Hippocampal formation (tissue), 2 donors: ENCODE data around the gene OR2T10.
A peak's percentile ranks its signal among the peaks of the same experiment; 100 is the strongest.
"Not testable (repeated sequence)": the region's sequence is repeated elsewhere in the genome, so short reads cannot be mapped to it uniquely, and the experiment has no call there.

Source experiments
- DNase-seq, 2 donors: peaks; one replicate each; lab custom pipeline; 2025; lab: John Stamatoyannopoulos, UW

OR2T10 gene, protein sequence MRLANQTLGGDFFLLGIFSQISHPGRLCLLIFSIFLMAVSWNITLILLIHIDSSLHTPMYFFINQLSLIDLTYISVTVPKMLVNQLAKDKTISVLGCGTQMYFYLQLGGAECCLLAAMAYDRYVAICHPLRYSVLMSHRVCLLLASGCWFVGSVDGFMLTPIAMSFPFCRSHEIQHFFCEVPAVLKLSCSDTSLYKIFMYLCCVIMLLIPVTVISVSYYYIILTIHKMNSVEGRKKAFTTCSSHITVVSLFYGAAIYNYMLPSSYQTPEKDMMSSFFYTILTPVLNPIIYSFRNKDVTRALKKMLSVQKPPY

DNA sequence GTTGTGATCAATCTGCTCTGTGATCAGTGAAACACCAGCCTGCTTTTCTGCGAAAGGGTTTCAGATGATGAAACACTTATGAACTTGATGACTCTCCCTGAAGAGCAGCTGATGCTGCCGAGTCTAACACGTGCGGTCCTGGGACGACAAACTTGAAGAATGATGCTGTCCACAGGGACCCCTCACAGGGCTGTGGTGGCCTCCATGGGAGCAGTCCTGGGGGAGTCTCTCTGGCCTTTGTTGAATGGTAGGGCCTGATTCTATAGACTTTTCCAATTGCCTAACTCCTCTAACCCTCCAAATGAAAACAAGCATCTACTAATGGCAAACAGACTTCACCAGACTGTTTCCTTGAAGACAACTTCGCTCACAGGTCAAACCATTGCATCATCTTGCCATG, at the start of gene OR2T10:
Gene OR2T10, minus strand, starts transcription at position 112 of the 400 bp plus-strand sequence. CDS start 3,932 bp downstream, outside the sequence.
- DNase-seq: no peak

DNA sequence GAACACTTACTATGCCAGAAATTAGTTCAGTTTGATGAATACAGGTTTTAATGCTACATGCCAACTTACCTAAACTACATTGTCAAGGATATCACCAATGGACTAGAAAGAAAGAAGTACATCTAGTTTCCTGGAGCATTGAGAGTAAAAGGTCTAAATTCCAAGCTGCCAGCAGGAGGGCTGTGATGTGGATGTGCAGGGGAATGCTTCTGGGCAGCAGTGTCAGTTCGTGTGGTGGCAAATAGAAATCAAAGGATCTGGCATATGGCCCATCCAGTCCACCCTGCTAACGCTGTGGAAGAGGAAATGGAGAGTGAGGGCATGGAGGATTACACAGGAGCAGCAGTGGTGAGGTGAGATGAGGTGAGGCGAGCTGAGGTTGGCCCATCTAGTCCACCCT, 47.7 kb upstream of the OR2T10 start, which contains the start of gene OR2T35:
Gene OR2T35, minus strand, starts transcription at position 101 of the 400 bp plus-strand sequence. CDS start 6,020 bp downstream, outside the sequence.
- not testable (repeated sequence) for DNase-seq

DNA sequence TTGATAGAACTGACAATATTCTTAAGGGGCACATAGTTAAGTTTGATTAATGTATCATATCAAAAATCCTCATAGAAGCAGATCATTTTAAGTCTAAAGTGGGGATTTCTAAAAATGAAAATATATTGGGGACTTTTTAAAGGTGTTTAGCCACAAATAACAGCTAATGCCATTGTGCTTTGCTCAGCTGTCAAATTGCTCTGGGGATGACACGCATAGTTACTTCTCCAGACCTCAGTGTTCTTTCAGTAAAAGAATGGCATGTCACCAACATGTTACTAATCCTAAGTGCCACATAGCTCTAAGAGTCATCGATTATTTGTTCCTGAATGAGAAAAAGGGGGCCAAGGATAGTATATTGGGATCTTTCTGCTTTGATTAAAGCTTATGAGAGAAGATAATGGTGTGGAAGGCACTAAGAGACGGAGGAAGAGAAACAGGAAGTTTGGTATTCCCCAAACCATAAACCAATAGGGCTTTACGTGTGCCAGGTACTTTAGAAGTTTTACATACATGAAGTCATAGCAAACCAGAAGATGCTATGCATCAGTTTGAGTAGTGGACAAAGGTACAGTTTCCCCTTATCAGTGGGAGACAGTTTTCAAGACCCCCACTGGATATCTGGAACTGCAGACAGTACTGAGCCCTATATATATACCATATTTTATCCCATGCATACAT, 45.6 kb upstream of the OR2T10 start:
- not testable (repeated sequence) for DNase-seq

DNA sequence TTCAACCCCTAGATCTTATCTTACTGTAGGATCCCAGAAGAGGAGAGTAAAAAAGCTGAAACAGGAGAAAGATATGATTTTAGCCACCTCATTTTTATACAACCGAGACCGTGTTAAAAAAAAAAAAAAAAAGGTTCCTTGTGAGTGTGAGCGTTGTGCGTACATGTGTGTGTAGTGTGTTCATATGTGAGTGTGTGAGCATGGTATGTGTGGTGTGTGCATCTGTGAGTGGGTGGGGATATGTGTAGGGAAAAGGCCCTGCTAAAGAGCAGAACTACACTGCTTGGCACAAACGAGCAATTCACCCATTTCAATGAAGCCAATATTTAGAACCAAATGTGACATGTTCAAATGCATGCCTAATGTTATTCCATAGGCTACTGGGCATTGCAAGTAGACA, 44.1 kb upstream of the OR2T10 start:
- DNase-seq: not testable (repeated sequence)

DNA sequence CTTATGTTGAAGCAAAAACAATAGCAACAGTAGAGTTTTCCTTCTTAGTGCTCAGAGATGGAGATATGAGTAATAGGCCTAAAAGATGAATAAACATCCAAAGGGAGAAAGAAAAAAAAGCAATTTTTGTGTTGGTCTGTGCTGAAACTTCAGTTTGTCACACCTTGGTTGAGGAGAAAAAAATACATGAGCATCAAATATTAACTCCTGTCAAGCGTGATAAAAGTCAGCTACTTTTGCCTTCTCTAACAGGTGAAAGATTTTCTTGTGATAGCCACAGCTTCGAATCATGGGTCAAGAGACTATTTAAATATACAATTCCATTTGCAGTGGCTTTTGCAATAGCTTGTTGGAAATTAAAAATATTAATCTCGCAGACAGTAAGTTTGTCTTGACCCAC, 43.4 kb upstream of the OR2T10 start:
- not testable (repeated sequence) for DNase-seq

DNA sequence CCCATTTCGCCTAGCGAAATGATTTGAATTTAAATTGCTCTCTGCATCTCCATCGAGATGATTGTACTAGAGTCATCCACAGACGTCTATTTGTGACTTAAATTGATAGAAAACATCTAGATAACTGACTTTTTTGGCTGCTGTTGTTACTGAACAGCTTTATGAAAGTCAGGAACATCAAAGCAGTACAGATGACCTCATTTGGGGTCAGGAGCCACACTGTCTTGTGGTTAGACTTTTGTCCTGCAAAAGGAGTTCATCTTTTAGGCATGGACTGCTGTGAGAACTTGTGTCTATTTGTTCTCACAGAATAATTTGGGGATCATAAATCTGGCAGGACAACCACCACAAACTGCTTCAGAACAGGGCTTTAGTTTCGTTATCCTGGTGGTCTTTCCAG, 42.2 kb upstream of the OR2T10 start:
- not testable (repeated sequence) for DNase-seq

DNA sequence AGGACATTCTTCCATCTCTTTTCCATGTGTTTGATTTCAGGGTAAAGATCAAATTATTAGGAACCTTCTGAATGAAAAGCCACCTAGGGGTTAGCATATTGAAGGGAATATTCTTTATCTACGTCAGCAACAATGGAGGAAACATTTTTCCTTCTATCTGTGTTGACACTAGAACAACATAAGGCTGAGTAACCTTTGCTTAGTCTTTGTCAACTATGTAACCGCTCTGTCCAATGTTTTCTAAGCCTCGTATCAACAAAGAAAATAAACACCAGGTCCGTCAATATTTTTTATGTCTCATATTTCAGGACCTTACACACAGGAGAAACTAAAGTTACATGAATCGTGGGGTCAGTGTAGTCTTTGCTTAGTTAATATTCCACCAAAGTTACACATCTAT, 39.1 kb upstream of the OR2T10 start:
- DNase-seq: not testable (repeated sequence)

DNA sequence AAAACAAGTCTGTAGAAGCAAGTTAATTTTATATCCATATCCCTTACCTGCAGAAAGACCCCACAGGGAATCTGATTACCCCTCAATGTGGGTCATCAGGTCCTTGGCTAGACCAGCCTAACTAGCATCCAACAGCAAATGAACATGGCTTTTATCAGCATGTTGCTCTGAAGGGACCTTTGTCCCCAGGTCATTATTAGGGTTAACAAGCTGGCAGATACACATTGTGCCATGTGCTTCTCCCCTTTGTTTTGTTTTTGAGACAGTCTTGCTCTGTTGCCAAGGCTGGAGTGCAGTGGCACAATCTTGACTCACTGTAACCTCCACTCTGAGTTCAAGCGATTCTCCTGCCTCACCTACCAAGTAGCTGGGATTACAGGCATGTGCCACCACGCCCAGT, 37.5 kb upstream of the OR2T10 start, which contains the start of gene OR2T11:
Gene OR2T11, minus strand, starts transcription at position 101 of the 400 bp plus-strand sequence. CDS start 7,963 bp downstream, outside the sequence.
- DNase-seq: not testable (repeated sequence)

DNA sequence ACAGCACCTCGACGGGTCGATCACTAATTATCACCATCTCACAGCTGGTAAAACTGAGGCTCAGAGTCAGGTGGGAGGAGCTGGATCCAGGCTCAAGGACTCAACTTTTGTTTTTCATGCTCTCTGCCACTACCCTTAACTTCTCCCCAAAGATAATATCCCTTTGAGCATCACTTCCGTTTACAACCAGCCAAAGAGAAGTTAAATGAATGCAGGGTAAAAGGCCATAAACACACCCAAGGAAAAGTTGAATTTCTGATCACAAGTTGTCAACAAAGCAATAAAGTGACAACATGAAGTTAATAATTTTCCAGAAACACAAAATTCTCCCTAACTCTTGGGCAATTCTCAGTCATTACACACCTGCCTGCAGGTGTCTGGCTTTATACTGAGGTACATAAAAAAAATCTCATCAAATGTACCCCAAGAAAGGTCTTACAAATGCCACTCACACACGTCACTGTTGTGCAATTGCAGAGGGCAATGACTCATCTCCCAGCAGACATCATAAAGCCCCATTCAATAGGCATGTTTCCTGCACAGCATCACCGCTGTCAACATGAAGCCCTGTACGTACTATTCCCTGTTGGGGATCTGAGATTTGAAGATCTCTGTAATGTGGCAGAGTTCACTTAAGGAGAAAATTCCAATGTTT, 34.0 kb upstream of the OR2T10 start:
- no peak for DNase-seq

DNA sequence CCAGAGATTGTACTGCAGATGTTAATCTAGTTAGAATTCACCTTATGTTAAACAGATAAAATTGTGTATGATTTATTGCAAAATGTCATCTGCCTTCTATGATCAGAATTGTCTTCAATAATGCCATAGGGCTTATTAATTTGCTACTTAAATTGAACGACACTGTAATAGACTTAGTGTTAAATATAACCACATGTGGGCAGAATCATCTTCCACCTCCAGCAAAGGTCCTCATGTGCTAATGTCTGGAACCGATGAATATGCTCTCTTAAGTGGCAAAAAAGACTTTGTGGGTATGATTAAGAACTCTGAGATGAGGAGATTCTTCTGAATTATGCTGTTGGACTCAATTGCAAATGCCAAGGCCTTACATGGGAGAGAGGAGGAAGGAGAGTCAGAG, 33.1 kb upstream of the OR2T10 start:
- no peak for DNase-seq

DNA sequence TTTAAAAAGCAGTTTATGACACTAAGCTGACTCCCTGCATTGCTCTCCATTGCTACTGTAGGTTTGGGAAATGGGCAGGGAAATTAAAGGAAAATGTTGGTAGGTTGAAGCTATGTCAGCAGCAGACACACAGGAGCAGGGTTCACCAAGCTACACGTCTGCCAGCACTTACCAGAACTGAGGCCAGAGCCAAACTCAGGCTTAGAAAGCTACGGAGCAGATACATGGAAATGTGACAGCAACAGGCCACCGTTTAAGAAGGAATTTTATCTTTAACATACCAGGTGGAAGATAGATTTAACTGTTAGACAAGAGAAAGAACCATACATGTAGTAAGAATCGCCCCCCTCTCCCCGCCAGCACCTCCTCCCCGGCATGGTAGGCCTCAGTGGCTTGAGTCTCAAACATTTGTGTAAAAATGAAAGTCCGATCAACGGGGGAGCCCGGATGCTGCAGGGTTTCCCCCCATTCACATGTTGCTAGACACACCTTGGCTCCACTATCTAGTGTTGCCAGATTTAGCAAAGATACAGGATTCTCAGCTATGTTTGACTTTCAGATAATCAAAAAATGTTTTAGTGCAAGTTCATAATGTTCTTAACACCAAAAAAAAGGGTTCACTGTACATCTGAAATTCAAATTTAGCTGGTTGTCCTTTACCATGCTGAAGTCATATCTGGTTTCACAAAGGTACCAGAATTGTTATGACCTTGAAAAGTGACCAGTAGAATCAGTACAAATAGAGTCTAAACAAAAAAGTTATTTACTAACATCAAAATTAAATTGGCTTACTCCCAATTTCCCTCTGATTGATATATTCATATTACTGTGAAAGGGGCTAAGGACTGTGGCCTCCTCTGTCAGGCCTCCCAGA, 30.7 kb upstream of the OR2T10 start:
- no peak for DNase-seq

DNA sequence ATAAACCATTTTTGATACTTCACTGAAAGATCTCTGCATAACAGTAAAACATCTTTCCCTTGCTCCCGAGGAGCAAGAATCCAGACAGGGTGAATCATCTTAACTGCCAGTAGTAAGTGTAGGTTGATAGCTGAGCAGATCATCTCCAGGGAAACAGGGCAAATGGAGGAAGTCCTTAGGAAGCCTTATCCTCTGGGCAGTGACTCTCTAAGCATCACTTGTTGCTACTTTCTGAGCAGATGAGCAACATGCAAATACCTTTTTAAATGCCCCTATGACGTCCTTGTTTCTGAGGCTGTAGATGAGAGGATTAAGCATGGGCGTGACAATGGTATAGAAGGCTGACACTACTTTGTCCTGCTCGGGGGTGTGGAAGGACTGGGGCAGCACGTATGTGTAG, 28.5 kb upstream of the OR2T10 start:
- DNase-seq: no peak

DNA sequence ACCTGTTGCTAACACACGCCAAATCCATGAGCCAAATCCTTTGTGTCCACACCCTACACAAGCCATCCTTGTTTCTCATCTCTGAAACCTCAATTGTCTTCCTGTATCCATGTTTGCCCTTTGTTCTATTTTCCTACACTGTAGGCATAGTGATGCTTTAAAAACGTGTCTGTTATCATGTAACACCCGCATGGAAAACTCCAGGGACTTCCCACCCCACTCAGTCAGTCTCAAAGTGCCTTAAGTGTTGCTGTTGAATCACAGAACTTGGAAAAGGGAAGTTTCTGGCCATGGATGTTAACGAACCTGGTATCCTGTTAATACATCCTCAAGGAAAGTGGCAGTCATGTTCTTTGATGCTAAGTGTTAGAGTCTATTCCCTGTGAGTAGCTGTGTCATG, 27.7 kb upstream of the OR2T10 start:
- no peak for DNase-seq

DNA sequence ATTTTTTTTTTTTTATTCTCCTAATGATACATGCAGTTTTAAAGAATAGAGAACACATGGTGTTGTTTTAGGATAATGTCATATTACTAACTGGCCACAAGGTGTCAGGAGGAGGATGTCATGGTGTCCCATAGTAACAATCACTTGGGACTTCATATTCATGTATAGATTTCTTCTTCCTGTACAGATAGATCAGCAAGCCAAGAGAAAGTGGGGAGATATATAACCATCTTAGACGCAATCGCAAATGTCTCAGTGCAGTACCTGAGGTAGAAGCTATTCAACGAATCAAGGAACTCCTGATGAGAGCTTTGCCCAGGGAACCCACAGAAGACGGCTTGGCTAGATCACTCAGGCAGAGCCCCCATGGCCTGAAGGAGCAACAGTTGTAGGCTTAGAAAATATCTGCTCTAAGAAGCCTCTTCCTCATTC, 25.1 kb upstream of the OR2T10 start:
- DNase-seq: peak in 1 of 2 donors; percentile 17

DNA sequence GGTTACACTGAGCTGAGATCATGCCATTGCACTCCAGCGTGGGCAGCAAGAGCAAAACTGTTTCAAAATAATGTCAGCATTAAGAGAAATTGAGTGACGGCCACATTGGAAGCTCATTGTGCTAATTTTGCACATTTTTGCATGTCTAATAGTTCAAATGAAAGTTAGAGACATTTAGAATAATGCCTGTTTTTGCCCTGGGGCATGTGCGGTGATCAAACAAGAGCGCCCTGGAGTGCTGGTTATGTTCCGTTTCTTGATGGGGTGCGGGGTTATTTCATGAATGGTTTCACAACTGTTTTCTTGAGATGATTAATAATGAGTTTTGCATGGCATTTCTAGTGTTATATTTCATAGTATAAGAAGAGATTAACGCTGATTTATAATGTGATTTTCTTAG, 24.3 kb upstream of the OR2T10 start:
- DNase-seq: no peak

DNA sequence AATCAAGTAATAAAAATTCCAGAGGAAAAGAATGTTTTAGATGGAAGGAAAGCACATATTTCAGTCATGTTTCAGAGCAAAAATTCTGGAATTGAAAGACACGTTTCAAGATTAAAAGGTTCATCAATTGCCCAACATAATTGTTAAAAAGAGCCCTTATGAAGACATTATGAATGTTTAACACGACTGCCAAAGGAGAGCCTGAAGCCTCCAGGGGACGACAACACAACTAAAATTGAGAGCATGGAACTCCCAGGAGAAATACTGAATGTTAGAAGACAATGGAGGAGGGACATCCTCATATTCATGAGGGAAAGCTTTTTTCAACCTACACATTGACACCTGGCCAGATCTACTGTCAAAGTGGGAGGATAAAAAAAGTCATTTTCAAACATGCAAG, 21.4 kb upstream of the OR2T10 start:
- peak; percentile 11 to 25 for DNase-seq

DNA sequence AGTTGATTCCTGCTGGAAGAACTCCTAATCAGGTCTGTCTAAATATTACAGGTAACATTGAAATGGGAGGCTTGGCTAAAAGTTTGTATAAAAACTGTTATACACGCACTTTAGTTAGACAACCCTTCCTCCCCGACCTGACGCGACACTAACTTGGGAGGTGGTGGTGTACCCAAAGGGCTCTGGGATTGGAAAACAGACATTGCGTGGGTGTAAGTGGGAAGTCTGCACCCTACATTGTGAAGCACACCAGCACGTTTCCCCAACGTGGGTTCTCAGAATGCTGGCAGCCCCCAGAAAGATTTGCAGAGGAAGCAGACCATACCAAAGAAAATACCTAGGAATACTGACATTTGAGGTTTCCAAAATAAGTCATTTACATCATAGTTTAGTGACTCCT, 20.6 kb upstream of the OR2T10 start:
- DNase-seq: no peak

DNA sequence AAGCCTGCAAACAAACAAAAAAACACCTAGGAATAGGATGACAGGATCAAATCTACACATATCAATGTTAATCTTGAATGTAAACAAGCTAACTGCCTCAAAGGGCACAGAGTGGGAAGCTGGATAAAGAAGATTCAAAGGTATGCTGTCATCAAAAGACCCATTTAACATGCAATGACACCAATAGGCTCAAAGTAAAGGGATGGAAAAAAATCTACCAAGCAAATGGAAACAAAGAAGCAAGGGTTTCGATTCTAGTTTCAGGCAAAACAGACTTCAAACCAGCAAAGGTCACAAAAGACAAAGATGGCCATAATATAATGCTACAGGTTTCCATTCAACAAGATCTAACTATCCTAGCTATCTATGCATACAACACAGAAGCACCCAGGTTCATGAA, 16.2 kb upstream of the OR2T10 start:
- DNase-seq: no peak

DNA sequence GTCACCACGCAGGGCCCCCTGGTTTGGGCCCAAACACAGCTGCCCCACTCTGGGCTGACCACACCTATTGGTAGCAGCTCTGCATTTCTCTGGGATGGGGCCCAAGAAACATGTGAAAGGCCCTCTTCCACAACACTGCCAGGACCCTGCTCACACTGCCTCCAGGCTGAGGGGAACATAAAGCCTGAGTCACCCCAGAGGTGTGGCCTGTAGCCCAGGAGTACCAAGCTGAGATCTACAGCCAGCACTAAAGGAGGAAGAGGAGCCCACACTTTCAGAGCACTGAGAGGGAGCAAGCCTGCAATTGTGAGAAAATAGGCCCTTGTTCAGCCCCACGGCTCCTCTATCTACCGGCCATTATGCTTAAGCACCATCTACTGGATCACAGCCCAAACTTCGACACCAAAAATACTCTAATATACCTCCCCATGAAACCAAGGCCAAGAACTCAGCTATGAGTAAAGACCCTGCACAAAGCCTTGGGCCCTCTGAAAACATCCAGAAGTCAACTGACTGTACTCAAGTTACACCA, 14.4 kb upstream of the OR2T10 start:
- DNase-seq: no peak

DNA sequence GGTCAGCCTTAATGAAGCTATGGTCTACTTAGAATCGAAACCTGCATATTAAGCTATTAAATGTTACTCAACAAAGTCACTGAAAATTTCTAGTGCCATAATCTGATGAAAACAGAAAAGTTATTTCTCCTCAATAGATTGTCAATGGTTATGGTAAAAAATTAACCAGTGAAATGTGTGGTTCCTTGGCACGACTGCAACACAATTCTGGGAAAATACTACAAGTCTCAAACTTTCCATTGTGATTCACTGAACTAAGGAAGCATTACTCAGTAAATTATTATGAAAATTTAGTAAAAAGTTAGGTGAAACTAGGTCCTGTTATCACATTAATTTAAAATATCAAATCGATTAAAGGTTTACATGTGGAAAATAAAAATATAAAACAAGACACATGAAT, 12.8 kb upstream of the OR2T10 start:
- no peak for DNase-seq

DNA sequence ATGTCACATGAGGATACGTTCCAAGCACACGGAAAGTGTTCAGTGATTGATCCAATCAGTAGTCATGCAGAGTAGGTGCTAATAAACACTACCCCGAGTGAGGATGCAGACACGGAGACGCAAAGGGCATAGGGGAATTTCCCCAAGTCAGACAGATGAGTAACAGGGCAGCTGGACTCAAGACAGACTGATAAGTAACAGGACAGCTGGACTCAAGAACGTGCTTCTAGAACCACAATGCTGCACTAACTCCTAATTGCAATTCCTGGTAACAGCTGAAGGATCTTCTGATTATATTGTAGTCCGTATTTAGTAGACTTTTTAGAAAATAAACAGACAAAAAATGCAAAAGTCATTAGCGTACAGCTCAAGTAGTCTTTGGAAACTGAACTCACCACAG, 1.9 kb upstream of the OR2T10 start:
- no peak for DNase-seq
